Placental epithelial cell (primary cell): Measurements from ENCODE around the gene SPATA6L. TPM values are rescaled to one million over a fixed set of nuclear protein-coding genes. Genes with fewer than 3 reads are reported as not detected.

Experiments used
- total RNA-seq: library from RNA; depleted of rRNA; stranded (reverse); fragments of >200 nt; gene quantifications from 2 replicates; pipeline ENCODE4 v1.2.3, GENCODE V29; 2012

Gene SPATA6L, protein sequence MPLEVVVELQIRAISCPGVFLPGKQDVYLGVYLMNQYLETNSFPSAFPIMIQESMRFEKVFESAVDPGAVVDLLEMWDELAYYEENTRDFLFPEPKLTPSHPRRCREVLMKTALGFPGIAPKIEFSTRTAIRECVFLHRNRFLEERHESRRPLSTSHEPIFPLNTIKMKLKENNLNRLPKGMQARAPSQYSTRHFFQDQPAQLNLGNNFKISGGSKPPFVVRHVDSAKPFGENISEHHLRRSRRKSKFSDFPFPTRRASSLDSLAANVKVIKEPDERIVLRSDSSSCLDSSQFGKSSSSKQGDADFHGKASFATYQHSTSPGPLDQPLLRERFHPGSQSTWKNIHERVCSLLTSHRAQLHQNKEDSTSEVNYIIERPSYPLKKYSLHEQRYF
- total RNA-seq = 0.98 and 4.7 TPM in 2 replicates

DNA sequence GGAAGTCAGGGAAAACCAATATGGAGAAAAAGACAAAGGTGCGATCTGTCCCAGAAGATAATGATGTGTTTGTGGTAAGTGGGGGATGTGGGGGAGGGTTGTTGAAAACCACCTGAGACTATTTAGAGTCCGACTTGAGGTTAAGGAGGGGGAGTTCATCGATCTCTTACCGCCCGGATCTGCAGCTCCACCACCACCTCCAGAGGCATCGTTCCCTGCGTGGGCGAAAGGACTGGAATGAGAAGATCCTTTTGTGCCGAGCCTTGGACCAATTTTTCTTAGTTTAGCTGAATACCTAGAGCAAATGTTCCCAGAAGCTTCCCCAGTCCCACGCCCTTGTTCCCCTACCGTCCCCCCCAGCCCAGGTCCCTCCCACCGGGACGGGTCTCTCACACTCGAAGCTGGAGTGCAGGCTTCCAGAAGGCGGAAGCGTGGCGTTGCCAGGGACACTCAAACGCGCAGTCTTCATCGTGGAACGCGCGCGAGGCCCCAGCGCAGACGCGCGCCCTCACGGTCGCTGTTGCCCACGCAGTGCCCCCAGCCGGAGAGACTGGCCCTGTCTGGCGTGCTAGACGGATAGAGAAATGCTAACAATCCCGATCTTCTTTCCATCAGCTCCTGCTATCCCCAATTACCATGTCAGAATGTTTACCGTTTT is at the start of gene SPATA6L:
Gene SPATA6L, minus strand, starts transcription at position 439 of the 658 bp plus-strand sequence. Its CDS starts 230 bp downstream, at position 209.

DNA sequence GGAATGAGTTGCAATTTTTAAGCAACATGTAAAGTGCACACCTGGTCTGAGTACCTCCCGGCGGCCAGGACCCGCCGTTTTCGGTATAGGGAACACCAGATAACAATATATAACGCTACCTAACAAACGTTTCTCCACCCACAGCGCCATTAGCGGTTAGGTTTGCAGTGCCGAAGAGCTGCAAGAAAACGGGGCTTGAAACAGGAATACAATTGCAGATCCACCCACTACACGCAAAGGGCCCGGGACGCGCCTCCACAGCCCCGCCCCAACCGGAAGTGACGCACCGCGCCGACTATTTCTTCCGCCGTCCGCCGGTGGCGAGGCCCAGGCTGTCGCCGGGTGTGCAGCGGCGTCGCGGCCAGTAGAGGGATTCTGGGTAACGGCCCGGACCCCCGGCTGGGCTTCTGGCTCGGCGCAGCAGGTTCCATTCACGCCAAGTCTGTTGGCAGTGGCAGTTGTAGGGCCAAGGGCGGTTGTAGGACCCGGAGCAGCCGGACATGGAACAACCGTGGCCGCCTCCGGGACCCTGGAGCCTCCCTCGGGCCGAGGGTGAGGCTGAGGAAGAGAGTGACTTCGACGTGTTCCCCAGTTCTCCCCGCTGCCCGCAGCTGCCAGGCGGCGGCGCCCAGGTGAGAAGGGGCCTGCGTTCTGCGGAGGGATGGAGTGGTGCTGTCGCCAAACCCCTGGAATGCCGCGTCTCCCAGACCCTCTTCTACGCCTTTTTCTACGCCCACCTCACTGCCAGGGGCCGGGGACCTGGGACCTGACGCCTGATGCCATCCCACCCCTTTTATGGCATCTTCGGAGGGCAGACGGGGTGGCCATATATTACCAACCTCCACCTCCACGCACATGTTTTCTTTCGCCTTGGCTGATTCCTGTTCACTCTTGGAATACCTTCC is 13.2 kb upstream of the SPATA6L start, which contains the start of gene CDC37L1:
Gene CDC37L1, plus strand, starts transcription at position 302 of the 905 bp plus-strand sequence. Its CDS starts 199 bp downstream, at position 501.

DNA sequence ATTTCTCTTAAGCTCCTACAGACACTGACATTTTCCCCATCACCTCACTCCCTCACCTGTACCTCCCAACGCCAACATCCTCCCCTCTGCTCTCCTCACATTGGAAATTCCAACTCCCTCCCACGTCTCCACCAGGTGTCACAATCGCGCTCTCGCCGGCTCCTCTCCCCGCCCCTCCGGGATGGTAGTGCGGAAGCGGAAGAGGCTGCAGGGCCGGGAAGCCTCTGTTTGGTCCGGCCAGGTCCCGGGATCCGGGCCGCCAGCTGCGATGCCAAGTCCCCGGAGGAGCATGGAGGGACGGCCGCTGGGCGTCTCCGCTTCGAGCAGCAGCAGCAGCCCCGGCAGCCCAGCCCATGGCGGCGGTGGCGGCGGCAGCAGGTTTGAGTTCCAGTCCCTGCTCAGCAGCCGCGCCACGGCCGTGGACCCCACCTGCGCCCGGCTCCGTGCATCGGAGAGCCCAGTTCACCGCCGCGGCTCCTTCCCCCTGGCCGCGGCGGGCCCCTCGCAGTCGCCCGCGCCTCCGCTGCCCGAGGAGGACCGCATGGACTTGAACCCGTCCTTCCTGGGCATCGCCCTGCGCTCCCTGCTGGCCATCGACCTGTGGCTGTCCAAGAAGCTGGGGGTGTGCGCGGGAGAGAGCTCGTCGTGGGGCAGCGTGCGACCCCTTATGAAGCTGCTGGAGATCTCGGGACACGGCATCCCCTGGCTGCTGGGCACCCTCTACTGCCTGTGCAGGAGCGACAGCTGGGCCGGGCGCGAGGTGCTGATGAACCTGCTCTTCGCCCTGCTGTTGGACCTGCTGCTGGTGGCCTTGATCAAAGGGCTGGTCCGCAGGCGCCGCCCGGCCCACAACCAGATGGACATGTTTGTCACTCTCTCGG is 3.9 kb downstream of the SPATA6L start, which contains the start of gene PLPP6:
Gene PLPP6, plus strand, starts transcription at position 187 of the 881 bp plus-strand sequence. Its CDS starts 82 bp downstream, at position 269.

Other genes with a start within 250 kb of the SPATA6L start
- 3.1 and 3.9 TPM in 2 replicates for gene SLC1A1, start 176.0 kb downstream of the SPATA6L start, total RNA-seq
- 10.2 and 11.7 TPM in 2 replicates for gene PLPP6, start 4.2 kb downstream of the SPATA6L start, total RNA-seq
- gene CDC37L1, start 13.1 kb upstream of the SPATA6L start, total RNA-seq = 23.3 and 36.1 TPM in 2 replicates
- gene AK3, start 74.7 kb upstream of the SPATA6L start, total RNA-seq = 29.8 and 29.9 TPM in 2 replicates
- gene RCL1, start 126.5 kb upstream of the SPATA6L start, total RNA-seq = 12.9 and 21.2 TPM in 2 replicates